GM18511 (cell line): Measurements from ENCODE around the gene DPEP2.

ENCODE experiments used
- ATAC-seq: cut with Tn5 transposase; IDR thresholded peaks from one replicate; pipeline ENCODE4 v1.9.1; 2021; ENCODE audit warnings: mild to moderate bottlenecking, moderate library complexity; ENCODE audit not compliant: unreplicated experiment

The DPEP2 gene

DNA sequence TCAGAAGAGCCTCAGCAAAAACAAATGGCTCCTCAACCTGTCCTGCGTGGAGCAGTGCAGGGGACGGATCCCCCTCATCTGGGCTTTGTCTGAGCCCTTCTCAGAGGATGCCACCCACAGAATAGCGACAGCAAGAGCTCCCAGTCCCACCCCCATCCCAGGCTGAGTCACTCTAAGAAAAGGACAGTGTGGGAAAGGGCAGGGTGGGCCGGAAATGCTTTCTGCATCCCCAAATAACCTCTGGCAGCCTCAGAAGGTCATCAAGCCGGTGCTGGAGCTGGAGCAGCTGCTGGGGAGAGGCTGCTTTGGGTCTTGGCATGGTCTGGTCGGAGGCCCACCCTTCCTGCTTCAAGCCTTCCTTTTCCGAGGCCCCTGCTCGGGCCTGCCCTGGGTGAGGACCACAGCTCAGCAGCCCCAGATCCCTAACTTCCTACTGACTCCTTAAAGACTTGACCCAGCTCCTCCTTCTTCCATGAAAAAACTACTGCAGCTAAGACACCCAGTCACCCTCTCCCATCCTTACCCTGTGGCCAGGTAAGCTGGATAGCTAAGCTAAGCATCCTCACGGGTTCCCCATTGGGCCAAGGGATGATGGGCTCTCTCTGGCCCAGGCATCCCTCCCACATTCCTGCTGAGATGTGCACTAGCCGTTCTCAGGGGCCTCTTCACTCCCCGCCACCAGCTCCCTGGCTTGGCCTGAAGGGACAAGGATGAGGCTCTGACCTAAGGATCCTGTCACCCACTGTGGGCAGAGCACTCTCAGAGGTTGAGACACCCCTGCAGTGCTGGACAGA, 39.6 kb downstream of the DPEP2 start:
- no peak for ATAC-seq

DNA sequence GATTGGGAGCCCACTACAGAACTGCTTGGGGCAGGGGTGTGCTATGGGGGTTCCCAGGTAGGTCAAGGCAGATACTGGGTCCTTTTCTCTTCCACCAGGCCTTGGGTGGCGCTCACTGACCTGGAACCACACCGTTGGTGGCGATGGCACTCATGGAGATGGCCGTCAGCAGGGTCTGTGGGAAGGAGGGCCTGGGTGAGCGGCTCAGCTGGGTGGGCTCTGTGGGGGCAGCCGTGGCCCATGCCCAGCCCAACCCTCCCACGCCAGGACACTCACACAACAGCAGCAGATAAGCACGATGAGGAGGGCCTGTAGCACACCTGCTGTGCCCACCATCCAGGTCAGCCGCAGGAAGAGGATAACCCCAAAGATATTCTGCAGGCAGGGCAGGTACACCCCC, 41.7 kb downstream of the DPEP2 start:
- no peak for ATAC-seq

DNA sequence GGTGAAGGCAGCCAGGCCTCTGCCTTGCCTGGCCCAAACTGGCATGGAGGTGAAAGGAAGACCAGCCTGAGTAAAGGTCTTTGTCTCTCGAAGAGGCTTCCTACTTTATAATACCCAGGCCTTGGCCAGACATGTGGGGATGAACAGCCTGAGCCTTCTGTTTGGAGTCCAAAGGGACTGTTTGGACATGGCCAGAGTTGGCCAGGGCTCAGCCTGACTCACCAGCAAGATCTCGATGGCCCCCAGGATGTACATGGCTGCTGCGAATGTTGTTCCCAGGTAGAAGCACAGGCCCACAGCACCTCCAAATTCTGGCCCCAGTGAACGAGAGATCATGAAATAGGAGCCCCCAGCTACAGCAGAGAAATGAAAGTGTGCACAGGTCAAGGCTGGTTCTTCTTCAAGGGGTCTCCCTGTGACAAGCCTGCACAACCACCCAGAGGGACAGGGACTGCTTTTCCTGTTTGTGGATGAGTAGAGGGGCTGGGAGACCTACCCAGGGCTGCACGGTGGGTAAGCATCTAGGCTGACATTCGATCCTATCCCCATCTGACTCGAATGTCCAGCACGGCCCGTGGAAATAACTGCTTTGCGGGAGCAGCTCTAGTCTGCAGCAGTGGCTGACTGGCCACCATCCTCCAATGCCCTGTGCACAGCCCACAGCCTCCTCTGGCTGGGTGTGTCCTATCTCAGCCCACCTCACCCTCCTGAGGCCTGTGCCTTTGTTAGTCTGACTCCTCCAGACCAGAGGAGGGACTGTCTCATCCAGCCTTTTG, 44.7 kb downstream of the DPEP2 start:
- ATAC-seq = no peak

DNA sequence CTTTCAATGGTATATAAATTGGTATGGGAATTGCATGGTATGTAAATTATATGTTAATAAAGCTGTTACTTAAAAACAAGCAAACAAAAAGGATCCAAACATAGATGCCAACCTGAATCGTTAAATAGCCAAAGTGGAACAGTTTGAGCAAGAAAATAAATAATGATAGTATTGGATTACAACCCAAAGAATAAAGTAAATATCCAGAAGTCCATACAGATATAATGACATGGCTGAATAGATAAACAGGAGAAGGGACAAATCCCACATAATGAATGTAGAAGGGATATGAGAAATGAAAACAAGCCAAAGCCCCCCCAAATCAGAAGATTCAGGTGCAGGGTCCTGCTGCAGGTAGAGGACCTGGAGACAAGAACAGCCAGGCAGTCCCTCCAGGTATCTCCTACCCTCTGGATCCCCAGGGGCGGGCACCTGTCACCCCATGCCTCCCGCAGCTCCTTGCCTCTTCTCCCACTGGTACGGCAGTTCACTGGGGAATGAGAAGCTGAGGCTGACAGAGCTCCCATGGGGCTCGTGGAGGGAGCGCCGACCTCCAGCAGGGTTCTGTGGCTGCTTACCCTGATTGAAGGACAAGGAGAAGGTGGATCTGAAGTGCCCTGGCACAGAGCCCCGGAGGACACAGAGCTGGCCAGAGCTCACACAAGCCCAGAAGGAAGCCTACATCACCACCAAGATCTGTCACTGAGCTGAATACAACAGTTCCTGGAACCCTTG, 45.5 kb downstream of the DPEP2 start:
- no peak for ATAC-seq

- ATAC-seq = no peak
Observed at GRCh38 chr16:67951485-67951884, 47.8 kb downstream of the DPEP2 start.

DNA sequence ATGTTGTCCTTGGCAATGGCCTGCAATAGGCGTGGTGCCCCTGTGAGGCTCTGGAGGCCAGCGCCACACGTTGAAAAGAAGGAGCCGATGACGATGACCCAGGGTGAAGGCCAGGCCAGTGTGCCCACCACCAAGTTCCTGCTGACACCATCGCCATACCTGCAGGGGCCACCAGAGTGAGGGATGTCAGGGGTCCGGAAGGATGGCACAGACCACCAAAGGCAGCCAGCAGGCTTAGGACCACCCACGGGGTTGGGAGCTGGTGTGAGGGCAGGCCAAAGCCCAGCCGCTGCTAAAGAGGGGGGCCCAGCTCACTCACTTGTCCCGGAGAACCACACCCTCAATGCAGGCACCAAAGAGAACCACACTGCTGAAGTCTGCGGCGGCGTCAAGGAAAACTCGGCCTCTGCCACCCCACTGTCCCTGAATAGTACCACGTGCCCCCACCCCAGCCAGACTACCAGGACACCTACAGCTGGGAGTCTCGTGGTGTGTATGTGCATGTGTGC, 48.9 kb downstream of the DPEP2 start:
- ATAC-seq = no peak

DNA sequence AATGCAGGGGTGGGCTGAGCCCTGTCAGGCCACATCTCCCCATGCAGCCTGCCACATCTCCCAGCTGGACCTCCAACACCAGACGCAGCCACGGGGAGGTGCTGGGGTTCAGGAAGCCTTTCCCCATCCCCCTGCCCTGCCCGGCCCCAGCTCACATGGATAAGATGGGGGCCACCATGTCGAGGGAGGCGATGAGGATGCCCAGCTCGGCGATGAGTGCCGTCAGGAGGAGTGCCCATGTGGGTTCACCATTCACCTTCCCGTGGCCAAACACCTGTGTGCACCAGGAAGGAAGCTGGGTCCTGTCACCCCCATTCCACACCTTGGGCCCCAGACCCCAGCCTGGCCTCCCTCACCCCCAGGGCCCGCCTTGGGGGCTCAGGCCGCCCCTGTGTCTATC, 49.6 kb downstream of the DPEP2 start:
- ATAC-seq = no peak

GRCh38 chr16:67948015-67948414, 51.3 kb downstream of the DPEP2 start:
- ATAC-seq = no peak

- no peak for ATAC-seq
Observed at GRCh38 chr16:67946966-67947558, 52.2 kb downstream of the DPEP2 start.

DNA sequence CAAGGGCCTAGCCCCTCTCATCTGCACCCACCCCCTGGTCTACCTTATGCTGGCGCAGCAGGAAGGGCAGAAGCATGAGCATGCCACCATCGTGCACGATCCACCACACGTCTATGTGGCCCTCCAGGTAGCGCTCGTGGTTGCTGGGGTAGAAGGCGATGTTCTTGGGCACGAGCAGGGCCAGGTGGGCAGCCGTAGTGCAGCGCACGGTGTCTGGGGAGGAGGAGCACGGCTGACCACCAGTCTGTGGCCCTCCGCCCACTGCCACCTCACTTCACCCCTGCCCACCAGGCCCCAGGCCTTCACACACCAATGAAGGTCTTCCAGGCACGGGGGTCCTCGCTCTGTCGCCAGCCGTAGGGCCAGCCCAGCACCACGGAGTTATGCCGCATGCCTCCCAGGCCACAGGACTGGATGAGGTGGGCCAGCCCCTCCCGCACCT, 53.1 kb downstream of the DPEP2 start:
- ATAC-seq = no peak

DNA sequence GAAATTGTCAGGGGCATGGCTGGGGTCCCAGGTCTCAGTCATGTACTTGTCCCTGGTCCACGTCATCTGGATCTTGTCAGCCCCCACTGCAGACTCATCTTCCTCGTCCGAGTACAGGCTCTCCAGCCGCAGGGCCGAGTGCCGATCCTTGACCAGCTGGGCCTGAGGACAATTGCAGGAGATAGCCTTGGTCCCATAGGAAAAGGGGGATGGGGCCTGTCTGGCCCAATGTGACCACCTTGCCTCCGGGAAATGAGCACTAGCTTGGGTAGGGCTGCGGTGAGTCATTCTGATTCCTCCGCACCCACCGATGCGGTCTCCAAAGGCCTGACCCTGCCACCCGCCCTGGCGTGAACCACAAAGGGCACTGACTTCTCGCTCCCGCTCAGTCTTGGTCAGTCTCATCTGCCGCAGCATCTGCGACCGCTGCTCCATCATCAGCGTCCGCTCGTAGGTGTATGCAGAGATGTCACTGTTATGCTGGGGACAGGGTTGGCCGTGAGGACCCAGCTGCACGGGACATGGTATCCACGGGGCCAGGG, 53.8 kb downstream of the DPEP2 start:
- no peak for ATAC-seq

- no peak for ATAC-seq
Observed at GRCh38 chr16:67944690-67945391, 54.4 kb downstream of the DPEP2 start.

GRCh38 chr16:67943619-67944504, 55.4 kb downstream of the DPEP2 start, which contains the start of gene LCAT:
LCAT (minus strand) TSS chr16:67944120; CDS start chr16:67944101, 19 bp downstream.
- no peak for ATAC-seq

- no peak for ATAC-seq
Observed at GRCh38 chr16:67943256-67943618, 56.0 kb downstream of the DPEP2 start.

DNA sequence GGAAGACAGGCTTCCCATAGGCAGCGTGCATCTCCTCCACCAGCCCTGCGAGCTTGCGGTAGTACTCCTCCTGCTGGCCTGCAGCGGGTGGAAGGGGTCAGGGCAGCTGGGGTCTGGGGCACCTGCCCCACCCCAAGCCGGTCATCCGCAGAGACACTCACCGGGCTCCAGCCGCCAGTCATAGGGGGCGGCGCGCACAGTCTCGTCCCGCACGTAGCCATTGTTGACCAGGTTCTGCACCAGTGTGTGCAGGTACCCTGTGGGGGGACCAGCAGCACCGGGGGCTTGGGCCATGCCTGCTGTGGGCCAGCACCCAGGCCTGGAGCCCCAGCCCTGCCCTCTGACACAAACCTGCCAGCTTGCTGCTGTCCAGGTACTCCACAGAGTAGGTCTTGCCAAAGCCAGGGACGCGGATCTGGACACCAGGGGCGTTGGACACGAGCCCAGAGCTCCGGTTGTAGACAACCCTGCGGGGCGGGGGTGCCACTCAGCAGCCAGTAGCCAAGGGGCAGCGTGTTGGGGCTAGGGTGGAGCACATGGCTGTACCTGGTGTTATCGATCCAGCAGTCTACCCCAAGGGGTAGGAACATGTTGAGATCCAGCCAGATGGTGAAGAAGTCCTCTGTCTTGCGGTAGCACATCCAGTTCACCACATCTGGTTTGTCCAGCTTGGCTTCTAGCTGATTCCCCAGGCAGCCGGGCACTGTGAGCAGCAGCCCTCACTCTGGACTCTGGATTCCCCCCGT, 56.6 kb downstream of the DPEP2 start:
- no peak for ATAC-seq

GRCh38 chr16:67942200-67942509, 57.1 kb downstream of the DPEP2 start:
- ATAC-seq = no peak

DNA sequence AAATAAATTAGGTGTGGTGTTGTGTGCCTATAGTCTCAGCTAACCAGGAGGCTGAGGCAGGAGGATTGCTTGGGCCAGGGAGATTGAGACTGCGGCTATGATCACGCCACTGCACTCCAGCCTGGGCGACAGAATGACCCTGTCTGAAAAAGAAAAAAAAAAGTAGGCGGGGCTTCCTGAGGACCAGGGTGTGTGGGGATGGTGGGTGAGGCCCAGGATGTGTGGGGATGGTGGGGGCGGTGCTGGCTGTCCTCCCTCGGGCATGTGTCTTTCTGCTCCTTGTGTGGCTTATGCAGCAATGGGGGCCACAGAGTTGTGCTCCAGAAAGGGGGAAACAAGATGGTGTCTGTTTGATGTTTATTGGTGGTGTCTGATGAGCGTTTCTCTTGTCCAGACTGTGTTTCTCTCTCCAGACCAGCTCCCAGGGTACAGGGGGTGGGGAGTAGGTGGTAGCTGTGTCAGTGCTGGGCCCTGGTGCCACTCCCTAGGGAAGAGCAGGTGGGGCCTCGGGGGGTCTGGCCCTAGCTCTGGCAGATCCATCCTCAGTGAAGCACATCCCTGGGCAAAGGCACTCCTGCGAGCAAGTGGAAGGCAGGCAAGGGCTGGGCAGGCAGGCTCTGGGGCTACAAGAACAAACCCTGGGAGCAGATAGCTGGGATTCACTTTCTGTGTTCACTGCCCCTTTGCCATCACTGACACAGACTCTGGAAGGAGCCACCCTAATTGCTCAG, 57.6 kb downstream of the DPEP2 start:
- ATAC-seq = no peak
